ENCODE measurements around the gene SLC22A1. TPM values are rescaled to one million over a fixed set of nuclear protein-coding genes. Genes with fewer than 3 reads are reported as not detected.

Gene SLC22A1
- polyA plus RNA-seq, 2 of the 4 experiments (the other 2 are of a cell fraction): 2.1 TPM

DNA sequence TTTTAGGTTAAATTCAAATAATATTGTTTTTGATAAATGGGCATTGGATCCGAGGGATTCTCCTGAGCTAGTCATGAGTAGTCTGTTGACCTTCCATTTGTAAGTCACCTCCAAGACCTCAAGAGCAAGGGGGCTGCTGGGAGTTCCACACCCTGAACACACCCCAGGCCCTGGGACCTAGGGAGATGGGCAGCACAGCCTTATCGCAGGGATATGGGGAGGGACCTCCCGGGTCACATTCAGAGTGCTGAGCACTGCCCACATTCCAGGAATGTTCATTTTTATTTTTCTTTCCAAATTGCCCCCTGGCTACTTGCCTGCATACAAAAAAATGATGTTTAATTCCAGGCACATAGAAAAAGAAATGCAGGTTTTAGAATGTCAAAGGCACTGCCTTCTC, 81.5 kb downstream of the SLC22A1 start:
- H3K27ac ChIP-seq: no peak overlapping the region
- TF ChIP-seq FOSB (CRISPR knock-in tag; IDR thresholded peaks at IDR 0.05) (no peak), HDAC2 (IDR thresholded peaks at IDR 0.05) (no peak), JUNB (IDR thresholded peaks at IDR 0.05) (no peak)
- no peak for FAIRE-seq
- no peak overlapping the region for H3K4me2 ChIP-seq
- ATAC-seq: no peak
- peaks cover 14% of the 10 kb centered on the region; the same call in 2 of the 3 replicates for H3K4me1 ChIP-seq
- ChIA-PET POLR2A (no interaction called here), CTCF (interaction anchor here (0.7 kb wide), 1 partner anchor 1056 kb away, joined by 3 read pairs; no protein-coding TSS in a partner anchor)
- no peak for DNase-seq (ENCODE audit: low read depth in 1 of 2, low spot score in 1 of 2)
- 72% methylated on average over 3 of the region's 3 CpGs for WGBS (ENCODE audit: missing lambda C conversion rate)
- no peaks in the 10 kb centered on the region for H3K9me3 ChIP-seq
- H3K4me3 ChIP-seq: no peak overlapping the region

GRCh38 chr6:160203522-160203921, 81.9 kb downstream of the SLC22A1 start:
- no peak for ATAC-seq
- CTCF ChIA-PET: interaction anchor here (0.7 kb wide), 1 partner anchor 1056 kb away, joined by 3 read pairs; no protein-coding TSS in a partner anchor
- Histone ChIP-seq H3K9me3 (no peaks in the 10 kb centered on the region), H3K4me1 (peaks cover 9% of the 10 kb centered on the region; the same call in 2 of the 3 replicates), H3K27ac (no peak overlapping the region), H3K4me2 (no peak overlapping the region), H3K4me3 (no peak overlapping the region)
- DNase-seq (ENCODE audit: low read depth in 1 of 2, low spot score in 1 of 2): no peak
- POLR2A ChIA-PET: no interaction called here
- FAIRE-seq: no peak
- TF ChIP-seq, protein P1, sequence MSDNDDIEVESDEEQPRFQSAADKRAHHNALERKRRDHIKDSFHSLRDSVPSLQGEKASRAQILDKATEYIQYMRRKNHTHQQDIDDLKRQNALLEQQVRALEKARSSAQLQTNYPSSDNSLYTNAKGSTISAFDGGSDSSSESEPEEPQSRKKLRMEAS (IDR thresholded peaks at IDR 0.05): no peak
- TF ChIP-seq JUNB (IDR thresholded peaks at IDR 0.05) (no peak), HMGXB4 (CRISPR knock-in tag; IDR thresholded peaks at IDR 0.05; ENCODE audit: borderline replicate concordance) (no peak), PHF8 (IDR thresholded peaks at IDR 0.05; ENCODE audit: borderline replicate concordance, low read depth) (no peak), TFCP2L1 (CRISPR knock-in tag; IDR thresholded peaks at IDR 0.05) (no peak), BHLHE40 (IDR thresholded peaks at IDR 0.05; ENCODE audit: low read depth, low read length) (no peak)
- TF ChIP-seq, protein P2, sequence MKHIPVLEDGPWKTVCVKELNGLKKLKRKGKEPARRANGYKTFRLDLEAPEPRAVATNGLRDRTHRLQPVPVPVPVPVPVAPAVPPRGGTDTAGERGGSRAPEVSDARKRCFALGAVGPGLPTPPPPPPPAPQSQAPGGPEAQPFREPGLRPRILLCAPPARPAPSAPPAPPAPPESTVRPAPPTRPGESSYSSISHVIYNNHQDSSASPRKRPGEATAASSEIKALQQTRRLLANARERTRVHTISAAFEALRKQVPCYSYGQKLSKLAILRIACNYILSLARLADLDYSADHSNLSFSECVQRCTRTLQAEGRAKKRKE (CRISPR knock-in tag; IDR thresholded peaks at IDR 0.05; ENCODE audit: low read depth): no peak

GRCh38 chr6:160203953-160204352, 82.3 kb downstream of the SLC22A1 start:
- CTCF ChIA-PET: interaction anchor here (0.7 kb wide), 1 partner anchor 1057 kb away, joined by 3 read pairs; no protein-coding TSS in a partner anchor

More at GRCh38 chr6:160203953-160204352, 82.3 kb downstream of the SLC22A1 start:
- H3K27ac ChIP-seq: no peak overlapping the region
- no peak overlapping the region for H3K4me2 ChIP-seq
- no peaks in the 10 kb centered on the region for H3K9me3 ChIP-seq
- POLR2A ChIA-PET: no interaction called here
- no peak overlapping the region for H3K4me3 ChIP-seq
- FAIRE-seq: no peak
- DNase-seq (ENCODE audit: low read depth in 1 of 2, low spot score in 1 of 2): no peak
- no peak for ATAC-seq
- H3K4me1 ChIP-seq: peaks cover 5% of the 10 kb centered on the region; the same call in 2 of the 3 replicates
- TF ChIP-seq CBX2 (IDR thresholded peaks at IDR 0.05; ENCODE audit: borderline replicate concordance, low read depth) (no peak), USF2 (IDR thresholded peaks at IDR 0.05) (no peak), FOXS1 (CRISPR knock-in tag; IDR thresholded peaks at IDR 0.05) (no peak), KDM1A (IDR thresholded peaks at IDR 0.05; ENCODE audit: low read depth) (no peak), FOSL2 (IDR thresholded peaks at IDR 0.05) (no peak), FOSL2 (CRISPR knock-in tag; IDR thresholded peaks at IDR 0.05) (no peak), MAFK (IDR thresholded peaks at IDR 0.05; ENCODE audit: partially characterized antibody) (no peak), KDM5A (IDR thresholded peaks at IDR 0.05) (no peak), CTCF (IDR thresholded peaks at IDR 0.05) (no peak), E2F6 (IDR thresholded peaks at IDR 0.05; ENCODE audit: borderline replicate concordance, low read depth) (no peak), PBX3 (IDR thresholded peaks at IDR 0.05) (no peak), EP300 (IDR thresholded peaks at IDR 0.05) (no peak), ZSCAN20 (CRISPR knock-in tag; IDR thresholded peaks at IDR 0.05) (no peak), POLR2AphosphoS2 (conservative IDR thresholded peaks at IDR 0.05; ENCODE audit: low read length) (no peak), ZFP36 (IDR thresholded peaks at IDR 0.05; ENCODE audit: borderline replicate concordance, partially characterized antibody) (no peak), SREBF2 (IDR thresholded peaks at IDR 0.05) (no peak), MAZ (IDR thresholded peaks at IDR 0.05; ENCODE audit: borderline replicate concordance, low read depth, low read length) (no peak)
- TF ChIP-seq, protein P1 (IDR thresholded peaks at IDR 0.05): no peak
- TF ChIP-seq, protein P2 (CRISPR knock-in tag; IDR thresholded peaks at IDR 0.05; ENCODE audit: low read depth): no peak
- WGBS (ENCODE audit: missing lambda C conversion rate): 66% methylated on average over 2 of the region's 2 CpGs

Measured in A549 (cell line).